ENCODE measurements around the gene KIAA1549. TPM values are rescaled to one million over a fixed set of nuclear protein-coding genes. Genes with fewer than 3 reads are reported as not detected.

Gene KIAA1549
- total and polyA plus RNA-seq, 4 donors: 0.13 to 0.89 (median 0.42) TPM

- Histone ChIP-seq H3K27me3 (ENCODE audit: control insufficient read depth in 4 of 4, insufficient read depth in 4 of 4, low read length in 3 of 4) (no peaks in the 10 kb centered on the region), H3K9me3 (ENCODE audit: control insufficient read depth in 4 of 4, low read length in 3 of 4) (no peaks in the 10 kb centered on the region), H3K27ac (ENCODE audit: low read depth in 1 of 2, low read length in 2 of 2) (no peak overlapping the region), H3K4me1 (ENCODE audit: control insufficient read depth in 4 of 4, insufficient read depth in 4 of 4, low read length in 3 of 4) (no peaks in the 10 kb centered on the region), H3K4me3 (ENCODE audit: low read depth in 1 of 3, low read length in 3 of 3) (no peak overlapping the region), H3K36me3 (ENCODE audit: control insufficient read depth in 4 of 4, insufficient read depth in 3 of 4, low read depth in 1 of 4, low read length in 3 of 4) (no peaks in the 10 kb centered on the region), H3K9ac (ENCODE audit: low read depth in 1 of 2, low read length in 2 of 2) (no peak overlapping the region)
- whole genome bisulfite sequencing: 53% methylated on average over 10 of the region's 10 CpGs
- DNase-seq (ENCODE audit: low spot score): no peak
- TF ChIP-seq RAD21 (IDR thresholded peaks at IDR 0.05) (no peak), ATF3 (IDR thresholded peaks at IDR 0.05) (no peak), RXRA (IDR thresholded peaks at IDR 0.05) (no peak), CTCF (IDR thresholded peaks at IDR 0.05; ENCODE audit: low read depth, low read length, missing input control) (no peak), TAF1 (conservative IDR thresholded peaks at IDR 0.05) (no peak), SP1 (IDR thresholded peaks at IDR 0.05) (no peak), FOXA2 (IDR thresholded peaks at IDR 0.05) (no peak), YY1 (IDR thresholded peaks at IDR 0.05) (no peak), HNF4G (IDR thresholded peaks at IDR 0.05) (no peak), REST (IDR thresholded peaks at IDR 0.05) (no peak), GABPA (IDR thresholded peaks at IDR 0.05 in 1 of 2, conservative IDR thresholded peaks at IDR 0.05 in 1 of 2) (no peak), HNF4A (conservative IDR thresholded peaks at IDR 0.05) (no peak), NR2F2 (IDR thresholded peaks at IDR 0.05) (no peak), ZBTB33 (IDR thresholded peaks at IDR 0.05) (no peak), EGR1 (IDR thresholded peaks at IDR 0.05; ENCODE audit: low read depth in 2 of 2) (no peak), MAX (IDR thresholded peaks at IDR 0.05) (no peak), FOXA1 (IDR thresholded peaks at IDR 0.05) (no peak)
Observed at GRCh38 chr7:138785587-138786437, 195.4 kb downstream of the KIAA1549 start.
